Gastrocnemius medialis (tissue), 4 donors: Measurements from ENCODE around the gene RDH11.
"Not testable (repeated sequence)": the region's sequence is repeated elsewhere in the genome, so short reads cannot be mapped to it uniquely, and the experiment has no call there.

Experiments used
- POLR2A ChIP-seq, 2 donors: fragments of 450-650 bp; IDR thresholded peaks; one replicate each; pipeline ENCODE4 v1.6.1; 2017; ENCODE audit warnings: antibody characterized with exemption in 2 of 2, mild to moderate bottlenecking in 2 of 2, moderate library complexity in 2 of 2
- TF ChIP-seq, protein P1 (sequence below), 5 experiments: fragments of 450-650 bp in 3 of 5; fragments of 200-600 bp in 2 of 5; sonication (generic) in 2 of 5; IDR thresholded peaks in 4 of 5; conservative IDR thresholded peaks in 1 of 5; 1 replicate in 4 of 5; 2 replicates in 1 of 5; pipeline ENCODE4 v1.5.1; 2016 to 2019; ENCODE audit warnings: antibody characterized with exemption in 5 of 5, mild to moderate bottlenecking in 3 of 5, moderate library complexity in 3 of 5

- TF ChIP-seq, protein P1, sequence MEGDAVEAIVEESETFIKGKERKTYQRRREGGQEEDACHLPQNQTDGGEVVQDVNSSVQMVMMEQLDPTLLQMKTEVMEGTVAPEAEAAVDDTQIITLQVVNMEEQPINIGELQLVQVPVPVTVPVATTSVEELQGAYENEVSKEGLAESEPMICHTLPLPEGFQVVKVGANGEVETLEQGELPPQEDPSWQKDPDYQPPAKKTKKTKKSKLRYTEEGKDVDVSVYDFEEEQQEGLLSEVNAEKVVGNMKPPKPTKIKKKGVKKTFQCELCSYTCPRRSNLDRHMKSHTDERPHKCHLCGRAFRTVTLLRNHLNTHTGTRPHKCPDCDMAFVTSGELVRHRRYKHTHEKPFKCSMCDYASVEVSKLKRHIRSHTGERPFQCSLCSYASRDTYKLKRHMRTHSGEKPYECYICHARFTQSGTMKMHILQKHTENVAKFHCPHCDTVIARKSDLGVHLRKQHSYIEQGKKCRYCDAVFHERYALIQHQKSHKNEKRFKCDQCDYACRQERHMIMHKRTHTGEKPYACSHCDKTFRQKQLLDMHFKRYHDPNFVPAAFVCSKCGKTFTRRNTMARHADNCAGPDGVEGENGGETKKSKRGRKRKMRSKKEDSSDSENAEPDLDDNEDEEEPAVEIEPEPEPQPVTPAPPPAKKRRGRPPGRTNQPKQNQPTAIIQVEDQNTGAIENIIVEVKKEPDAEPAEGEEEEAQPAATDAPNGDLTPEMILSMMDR (IDR thresholded peaks at IDR 0.05 in 4 of 5, conservative IDR thresholded peaks at IDR 0.05 in 1 of 5) = not testable (repeated sequence)
- not testable (repeated sequence) for TF ChIP-seq POLR2A (IDR thresholded peaks at IDR 0.05)
These were observed 14.2 kb upstream of the RDH11 start for GRCh38 chr14:67709796-67710195.
